ENCODE results near the gene HHIPL2. TPM values are rescaled to one million over a fixed set of nuclear protein-coding genes. Genes with fewer than 3 reads are reported as not detected.

The HHIPL2 gene
- polyA plus RNA-seq, 1 of the 3 experiments (the other 2 are of a cell fraction), result 0.21 TPM

GRCh38 chr1:222596696-222597095 lies 48.8 kb upstream of the HHIPL2 start:
- no peak for DNase-seq
- no peak overlapping the region for H3K4me3 ChIP-seq (ENCODE audit: low read depth in 2 of 2, low read length in 1 of 2)
- H3K9me3 ChIP-seq, result no peaks in the 10 kb centered on the region
- H2AFZ ChIP-seq (ENCODE audit: low read depth), result no peak overlapping the region
- no peaks in the 10 kb centered on the region for H3K27me3 ChIP-seq (ENCODE audit: insufficient read depth)
- no peaks in the 10 kb centered on the region for H3K79me2 ChIP-seq (ENCODE audit: insufficient read depth)
- POLR2A ChIA-PET, result no interaction called here
- H3K9ac ChIP-seq, result no peak overlapping the region
- no peaks in the 10 kb centered on the region for H4K20me1 ChIP-seq (ENCODE audit: insufficient read depth)
- H3K36me3 ChIP-seq (replicated peaks in 1 of 2; ENCODE audit: control insufficient read depth in 1 of 2, insufficient read depth in 2 of 2, low read length in 1 of 2), result no peaks in the 10 kb centered on the region
- WGBS (ENCODE audit: low lambda C conversion rate), result 66% methylated on average over 4 of the region's 4 CpGs
- CTCF ChIA-PET, result no interaction called here
- H3K27ac ChIP-seq (ENCODE audit: low read depth in 2 of 2, low read length in 1 of 2), result no peak overlapping the region
- no peak for TF ChIP-seq USF1 (IDR thresholded peaks at IDR 0.05; ENCODE audit: borderline replicate concordance, low read depth)
- TF ChIP-seq RXRA (IDR thresholded peaks at IDR 0.05; ENCODE audit: borderline replicate concordance, low read depth), result no peak
- TF ChIP-seq GABPA (IDR thresholded peaks at IDR 0.05; ENCODE audit: low read depth), result no peak
- no peak for TF ChIP-seq TAF1 (IDR thresholded peaks at IDR 0.05; ENCODE audit: borderline replicate concordance, low read depth, low read length)
- no peak for TF ChIP-seq EZH2phosphoT487 (IDR thresholded peaks at IDR 0.05; ENCODE audit: borderline replicate concordance, low read depth)
- no peak for TF ChIP-seq MXI1 (IDR thresholded peaks at IDR 0.05; ENCODE audit: low read depth, low read length)
- TF ChIP-seq ZBTB33 (IDR thresholded peaks at IDR 0.05; ENCODE audit: borderline replicate concordance, low read depth), result no peak
- no peak for TF ChIP-seq RFX5 (IDR thresholded peaks at IDR 0.05; ENCODE audit: low read length)
- TF ChIP-seq NRF1 (IDR thresholded peaks at IDR 0.05; ENCODE audit: low read depth, low read length), result no peak
- no peak for TF ChIP-seq POLR2AphosphoS5 (IDR thresholded peaks at IDR 0.05; ENCODE audit: low read depth, low read length)
- TF ChIP-seq YY1 (IDR thresholded peaks at IDR 0.05; ENCODE audit: low read depth), result no peak
- no peak for TF ChIP-seq RAD21 (IDR thresholded peaks at IDR 0.05; ENCODE audit: low read length)
- no peak for TF ChIP-seq FOXJ3 (CRISPR knock-in tag; IDR thresholded peaks at IDR 0.05)
- no peak for TF ChIP-seq CTCF (IDR thresholded peaks at IDR 0.05)
- no peak for TF ChIP-seq FOXM1 (IDR thresholded peaks at IDR 0.05; ENCODE audit: low read depth)
- TF ChIP-seq REST (IDR thresholded peaks at IDR 0.05; ENCODE audit: low read depth, low read length), result no peak
- TF ChIP-seq MAX (IDR thresholded peaks at IDR 0.05; ENCODE audit: low read depth), result no peak
- TF ChIP-seq USF2 (IDR thresholded peaks at IDR 0.05; ENCODE audit: borderline replicate concordance, low read depth, low read length), result no peak
- TF ChIP-seq TCF12 (IDR thresholded peaks at IDR 0.05), result no peak
- H3K4me1 ChIP-seq (ENCODE audit: control insufficient read depth in 1 of 2, insufficient read depth in 2 of 2, low read depth in 1 of 2, low read length in 1 of 2), result no peaks in the 10 kb centered on the region
- no peaks in the 10 kb centered on the region for H3K9me2 ChIP-seq
- no peaks in the 10 kb centered on the region for H3F3A ChIP-seq (replicated peaks; ENCODE audit: insufficient read depth)
- H3K4me2 ChIP-seq, result no peak overlapping the region

All from SK-N-SH (cell line).